GM21786 (cell line): ENCODE measurements around the gene FARP1.
"Not testable (repeated sequence)": the region's sequence is repeated elsewhere in the genome, so short reads cannot be mapped to it uniquely, and the experiment has no call there.

Experiments used
- ATAC-seq: cut with Tn5 transposase; IDR thresholded peaks from one replicate; pipeline ENCODE4 v1.9.1; 2021; ENCODE audit not compliant: unreplicated experiment

FARP1 gene

DNA sequence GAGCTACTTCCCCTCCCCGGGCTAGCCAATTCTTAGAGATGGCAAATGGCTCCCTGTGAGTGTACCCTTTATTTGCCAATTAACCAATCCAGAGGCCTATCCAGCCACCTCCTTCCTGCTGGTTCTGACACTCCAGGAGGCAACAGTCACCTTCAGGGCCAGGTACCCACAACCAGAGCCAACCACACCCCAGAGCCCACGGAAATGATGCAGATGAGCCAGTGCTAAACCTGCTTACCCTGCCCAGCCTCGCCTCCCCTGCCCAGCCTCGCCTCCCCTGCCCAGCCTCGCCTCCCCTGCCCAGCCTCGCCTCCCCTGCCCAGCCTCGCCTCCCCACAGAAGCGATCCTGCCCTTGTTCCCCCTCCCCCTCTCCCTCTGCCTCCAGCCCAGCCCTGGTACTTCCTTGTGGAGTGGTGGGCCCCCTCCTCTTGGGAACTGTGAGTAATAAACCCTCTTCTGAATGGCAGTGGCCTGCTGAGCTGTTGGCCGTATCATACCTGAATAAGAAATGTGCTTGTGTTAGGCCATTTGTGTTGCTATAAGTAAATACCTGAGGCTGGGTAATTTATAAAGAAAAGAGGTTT lies 207.9 kb downstream of the FARP1 start:
- no peak for ATAC-seq

DNA sequence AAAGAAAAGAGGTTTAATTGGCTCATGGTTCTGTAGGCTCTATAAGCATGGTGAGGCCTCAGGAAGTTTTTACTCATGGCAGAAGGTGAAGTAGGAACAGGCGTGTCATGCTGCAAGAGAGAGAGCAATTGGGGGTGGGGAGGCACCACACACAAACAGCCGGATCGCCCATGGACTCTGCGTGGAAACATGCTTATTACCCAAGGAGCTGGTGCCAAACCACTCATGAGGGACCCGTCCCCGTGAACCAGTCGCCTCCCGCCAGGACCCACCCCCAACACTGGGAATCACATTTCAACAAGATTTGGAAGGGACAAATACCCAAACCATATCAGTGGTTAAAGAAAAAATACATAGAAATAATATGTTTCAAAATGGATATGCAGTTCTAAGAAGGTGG lies 208.7 kb downstream of the FARP1 start:
- no peak for ATAC-seq

DNA sequence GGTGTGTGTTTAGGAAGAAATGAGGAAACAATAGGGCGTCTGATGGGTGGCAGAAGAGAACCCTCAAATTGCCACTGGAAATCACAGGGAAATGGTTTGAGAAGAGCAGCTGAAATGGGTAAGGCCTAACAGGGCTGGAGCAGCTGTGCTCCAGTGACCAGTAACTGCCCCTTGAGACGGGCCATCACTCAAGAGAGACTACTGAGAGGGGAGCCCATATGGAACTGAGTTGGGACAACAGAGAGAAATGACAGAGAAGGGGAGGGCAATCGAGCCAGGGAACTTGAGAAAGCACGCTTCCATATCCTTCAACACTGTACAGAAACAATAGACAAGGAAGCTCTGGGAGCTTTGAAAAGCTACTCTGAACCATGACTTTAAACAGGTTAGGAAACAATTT lies 209.3 kb downstream of the FARP1 start:
- ATAC-seq = no peak

DNA sequence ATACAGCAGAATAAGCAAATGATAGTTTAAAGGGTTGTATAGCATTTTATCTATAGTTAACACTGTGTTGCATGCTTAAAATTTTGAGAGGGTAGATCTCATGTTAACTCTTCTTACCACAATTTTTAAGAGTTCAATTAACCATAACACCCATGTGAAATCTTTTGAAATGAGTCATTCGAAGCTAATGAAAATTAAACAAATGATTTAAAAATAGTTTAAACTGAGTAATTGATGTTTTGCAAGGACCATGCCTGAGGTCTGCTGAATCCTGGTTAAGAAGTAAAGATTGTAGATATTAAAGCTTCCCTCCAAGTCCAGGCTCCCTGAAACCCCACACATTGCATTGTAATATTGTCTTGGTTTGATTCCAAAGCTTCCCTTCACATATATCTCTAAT lies 210.9 kb downstream of the FARP1 start:
- no peak for ATAC-seq

DNA sequence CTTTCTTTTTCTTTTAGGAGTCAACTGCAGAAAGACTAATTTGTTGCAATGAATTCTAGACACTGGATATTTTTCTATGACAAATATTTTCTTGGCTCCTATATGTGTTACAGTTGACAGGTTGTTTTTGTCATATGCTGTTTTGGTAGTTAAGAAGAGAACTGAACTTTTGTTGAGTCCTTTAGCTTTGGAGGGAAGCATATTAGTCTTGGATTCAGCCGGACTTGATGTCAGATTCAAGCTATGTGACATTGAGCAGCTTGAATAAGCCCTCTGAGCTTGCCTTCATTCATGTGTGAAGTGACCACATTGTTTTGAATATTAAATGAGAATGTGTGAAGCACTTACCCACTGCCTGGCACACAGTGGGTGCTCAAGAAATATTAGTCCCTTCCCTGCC lies 216.0 kb downstream of the FARP1 start:
- ATAC-seq = no peak

DNA sequence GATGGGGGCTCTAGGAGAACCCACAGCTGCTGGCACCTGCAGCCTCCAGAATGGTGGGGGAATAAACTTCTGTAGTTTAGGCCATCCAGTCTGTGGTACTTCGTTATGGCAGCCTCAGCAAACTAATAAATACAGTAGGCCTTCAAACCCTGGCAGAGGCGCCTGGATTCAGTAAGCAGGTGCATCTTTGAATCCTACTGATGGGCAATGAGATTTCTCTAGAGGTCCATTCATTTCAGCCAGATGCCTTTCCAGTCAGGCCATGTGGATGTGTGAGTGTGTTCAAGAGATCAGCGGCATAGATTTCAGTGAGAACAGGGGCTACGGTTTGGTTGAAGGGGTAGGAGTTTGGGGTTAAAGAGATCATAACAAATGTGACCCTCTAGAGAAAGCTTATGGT lies 217.7 kb downstream of the FARP1 start:
- ATAC-seq = no peak

DNA sequence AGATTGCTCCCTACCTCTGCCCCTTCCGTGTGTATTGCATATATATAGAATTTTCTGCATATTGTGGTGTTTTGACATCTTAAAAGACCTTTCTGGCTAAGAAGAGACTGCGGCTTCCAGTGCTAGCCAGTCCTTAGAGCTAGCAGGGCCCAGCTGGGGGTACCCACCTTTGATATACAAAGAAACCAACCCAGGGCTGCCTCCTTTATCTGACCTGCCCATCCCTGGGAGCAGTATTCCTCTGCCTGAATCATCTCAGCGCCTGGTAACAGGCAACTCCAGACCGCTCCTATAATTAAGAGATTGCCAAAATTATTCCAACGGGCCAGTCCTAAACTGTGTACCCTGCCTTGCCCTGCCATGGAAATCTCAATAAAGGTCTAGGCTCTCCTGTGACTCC lies 220.4 kb downstream of the FARP1 start:
- ATAC-seq = no peak

DNA sequence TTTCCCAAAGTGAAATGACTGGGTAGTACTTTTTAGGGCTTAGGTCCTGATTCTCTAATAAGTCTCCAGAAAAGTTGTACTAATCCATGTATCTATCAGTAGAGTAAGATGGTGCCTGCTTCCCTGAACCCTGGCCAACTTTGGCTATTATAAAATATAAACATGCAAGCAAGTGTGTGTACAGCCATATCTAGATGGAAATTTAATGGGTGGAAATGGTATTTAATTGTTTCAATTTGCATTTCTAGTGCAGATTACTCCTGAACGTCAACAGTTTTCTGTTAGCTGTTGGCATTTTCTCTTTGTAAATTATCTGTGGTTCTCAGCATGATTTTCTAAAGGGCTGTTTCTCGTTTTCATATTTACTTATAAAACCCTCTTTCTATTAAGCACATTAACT lies 221.3 kb downstream of the FARP1 start:
- no peak for ATAC-seq

DNA sequence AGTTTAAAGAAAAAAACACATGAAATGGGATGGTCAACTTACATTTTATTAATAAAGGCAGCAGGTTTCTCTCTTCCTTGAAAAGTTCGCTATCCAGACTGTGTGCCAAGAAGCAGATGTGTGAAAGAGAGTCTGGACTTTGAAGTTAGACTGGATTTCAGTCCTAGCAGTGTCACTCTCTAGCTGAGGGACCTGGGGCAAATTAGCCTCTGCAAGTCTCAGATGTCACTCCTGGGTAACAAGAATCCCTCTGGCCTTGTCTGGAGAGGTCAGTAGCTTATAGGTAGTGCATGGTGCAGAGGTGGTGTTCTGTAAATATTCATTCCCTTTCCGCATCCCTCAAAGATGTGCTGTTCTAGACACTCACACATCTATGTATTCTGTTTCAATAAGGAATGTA lies 221.8 kb downstream of the FARP1 start:
- ATAC-seq = no peak

DNA sequence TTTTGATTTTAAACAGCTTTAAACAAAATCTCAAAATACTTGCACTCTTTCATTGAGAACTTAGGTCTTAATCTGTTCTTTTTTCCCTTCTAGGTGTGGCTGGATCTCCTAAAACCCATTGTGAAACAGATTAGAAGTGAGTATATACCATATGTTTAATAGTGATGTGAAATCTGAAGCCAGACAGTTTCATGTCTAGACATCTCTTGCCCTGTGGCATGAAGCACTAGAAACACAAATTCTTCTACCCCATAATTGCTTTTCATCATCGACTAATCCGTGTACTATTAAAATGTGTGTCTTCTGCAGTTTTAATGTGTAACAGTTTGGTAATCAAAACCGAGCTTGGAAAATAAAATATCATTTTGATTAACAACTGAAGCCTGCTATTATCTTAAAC lies 222.4 kb downstream of the FARP1 start:
- ATAC-seq = no peak

DNA sequence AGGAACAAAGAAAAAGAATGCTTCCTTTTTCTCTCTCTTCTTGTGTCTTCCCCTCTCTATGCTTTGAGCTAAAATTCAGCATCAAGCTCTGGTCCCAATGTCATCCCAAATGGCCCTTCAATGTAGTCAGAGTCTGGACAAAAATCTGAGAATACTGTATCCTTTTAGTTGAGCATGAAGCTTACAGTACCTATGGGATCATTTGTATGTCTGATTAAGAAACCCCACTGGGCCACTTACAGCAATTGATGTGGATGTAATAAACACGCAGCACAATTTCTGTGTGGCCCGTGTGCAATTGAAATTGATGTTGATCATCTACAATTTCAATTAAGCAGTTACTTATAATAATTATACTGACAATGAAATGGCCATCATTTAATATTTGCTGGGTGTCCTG lies 223.1 kb downstream of the FARP1 start:
- no peak for ATAC-seq

DNA sequence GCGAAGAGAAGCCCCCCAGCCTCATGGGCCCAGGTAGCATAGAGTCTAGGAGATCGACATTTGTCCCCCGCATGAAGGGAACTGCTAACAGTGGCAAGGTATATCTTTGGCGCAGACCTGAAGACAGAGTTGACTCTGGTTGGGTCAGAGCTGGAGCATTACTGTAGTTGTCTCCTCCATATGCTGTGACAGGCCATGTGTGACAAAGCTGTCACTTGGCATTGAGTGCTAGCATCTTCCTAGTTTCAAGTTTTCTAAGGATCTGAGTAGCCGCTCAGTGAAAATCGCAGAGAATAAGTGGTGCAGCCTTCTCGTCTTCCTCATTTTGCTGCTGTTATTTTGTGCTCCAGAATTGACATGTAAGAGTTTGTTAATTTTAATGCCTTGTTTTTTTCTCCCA lies 223.5 kb downstream of the FARP1 start:
- no peak for ATAC-seq

DNA sequence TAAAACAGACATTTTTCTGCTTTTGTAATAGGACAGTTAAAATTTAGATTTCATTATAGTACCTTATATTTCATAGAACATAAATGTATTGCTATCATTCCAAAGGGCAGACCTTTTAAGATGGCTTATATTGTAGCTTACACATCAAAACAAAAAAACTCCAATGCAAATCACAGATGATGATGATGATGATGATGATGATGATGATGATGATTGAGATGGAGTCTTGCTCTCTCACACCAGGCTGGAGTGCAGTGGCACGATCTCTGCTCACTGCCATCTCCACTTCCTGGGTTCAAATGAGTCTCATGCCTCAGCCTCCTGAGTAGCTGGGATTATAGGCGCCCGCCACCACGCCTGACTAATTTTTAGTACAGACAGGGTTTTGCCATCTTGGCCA lies 224.1 kb downstream of the FARP1 start:
- no peak for ATAC-seq

DNA sequence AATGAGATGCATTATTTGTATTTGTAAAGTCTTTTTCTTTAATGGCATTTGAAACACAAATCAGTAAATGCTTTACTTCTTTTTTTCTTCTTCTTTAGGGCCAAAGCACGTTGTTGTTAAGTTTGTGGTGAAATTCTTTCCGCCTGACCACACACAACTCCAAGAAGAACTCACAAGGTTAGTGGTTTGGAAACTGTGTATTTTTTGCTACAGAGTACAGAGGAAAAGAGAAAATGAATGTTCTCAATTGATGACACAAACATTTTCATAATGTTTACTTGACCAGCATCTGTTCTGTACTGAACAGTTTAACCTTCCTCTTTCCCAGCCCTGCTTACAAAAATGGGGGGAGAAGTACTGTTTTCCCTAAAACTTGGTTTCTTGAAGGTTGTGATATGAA lies 225.1 kb downstream of the FARP1 start:
- ATAC-seq = no peak

DNA sequence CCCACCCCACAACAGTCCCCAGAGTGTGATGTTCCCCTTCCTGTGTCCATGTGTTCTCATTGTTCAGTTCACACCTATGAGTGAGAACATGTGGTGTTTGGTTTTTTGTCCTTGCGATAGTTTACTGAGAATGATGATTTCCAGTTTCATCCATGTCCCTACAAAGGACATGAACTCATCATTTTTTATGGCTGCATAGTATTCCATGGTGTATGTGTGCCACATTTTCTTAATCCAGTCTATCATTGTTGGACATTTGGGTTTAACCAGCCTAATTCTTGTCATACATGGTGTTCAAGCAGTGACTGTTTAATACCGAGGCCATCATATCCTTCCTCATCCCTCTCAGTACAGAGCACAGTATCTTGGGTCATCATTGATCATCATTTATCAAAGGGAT lies 226.6 kb downstream of the FARP1 start:
- ATAC-seq = not testable (repeated sequence)

DNA sequence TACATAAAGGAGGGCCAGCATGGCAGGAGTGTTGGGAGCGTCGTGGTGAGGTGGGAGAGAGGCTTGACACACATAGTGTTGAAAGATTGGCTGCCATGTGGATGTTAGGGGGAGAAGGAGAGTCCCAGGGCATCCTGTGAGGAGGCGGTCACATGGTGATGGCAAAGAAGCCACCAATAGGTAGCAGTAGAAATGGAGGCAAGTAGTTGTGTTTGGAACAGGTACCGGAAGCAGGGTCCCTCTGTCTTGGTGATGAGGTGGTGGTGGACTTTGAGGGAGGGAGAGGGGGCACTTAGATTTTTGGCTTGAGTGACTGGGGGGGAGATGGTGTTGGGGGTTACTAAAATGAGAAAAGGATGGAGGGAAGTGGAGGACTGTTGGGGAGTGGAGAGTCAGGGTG lies 227.4 kb downstream of the FARP1 start:
- ATAC-seq = no peak

DNA sequence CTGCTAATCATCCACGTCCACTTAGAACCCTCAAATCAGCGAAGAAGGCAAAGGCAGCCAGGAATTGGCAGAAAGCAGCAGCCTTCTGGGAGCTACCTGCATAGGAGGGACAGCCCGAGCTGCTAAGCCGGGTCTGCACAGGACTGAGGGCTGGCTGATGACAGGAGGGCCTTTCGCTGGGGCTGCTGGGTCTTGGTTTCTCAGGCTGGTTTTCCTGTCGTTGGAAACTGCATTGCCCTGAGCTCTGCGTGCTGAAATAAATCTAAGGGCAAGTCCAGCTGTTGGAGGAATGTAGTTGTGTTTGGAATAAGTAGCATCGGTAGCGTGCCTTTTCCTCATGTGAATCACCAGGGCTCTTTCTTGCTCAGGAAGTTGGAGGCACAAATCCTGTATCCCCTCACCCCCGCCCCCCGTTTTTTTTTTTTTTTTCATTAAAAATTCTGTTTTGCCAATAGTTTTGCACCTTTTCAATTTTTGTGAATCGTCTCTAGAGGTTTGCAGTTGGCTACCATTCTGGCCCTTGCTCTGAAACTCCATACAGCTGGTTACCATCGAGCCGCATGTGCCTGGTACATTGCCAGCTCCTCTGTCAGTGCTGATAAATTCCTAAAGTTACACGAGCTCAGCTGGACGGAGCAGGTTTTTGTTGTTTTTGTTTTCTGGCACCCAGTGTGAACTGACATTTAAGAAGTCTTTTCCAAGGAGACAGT lies 228.1 kb downstream of the FARP1 start:
- no peak for ATAC-seq

DNA sequence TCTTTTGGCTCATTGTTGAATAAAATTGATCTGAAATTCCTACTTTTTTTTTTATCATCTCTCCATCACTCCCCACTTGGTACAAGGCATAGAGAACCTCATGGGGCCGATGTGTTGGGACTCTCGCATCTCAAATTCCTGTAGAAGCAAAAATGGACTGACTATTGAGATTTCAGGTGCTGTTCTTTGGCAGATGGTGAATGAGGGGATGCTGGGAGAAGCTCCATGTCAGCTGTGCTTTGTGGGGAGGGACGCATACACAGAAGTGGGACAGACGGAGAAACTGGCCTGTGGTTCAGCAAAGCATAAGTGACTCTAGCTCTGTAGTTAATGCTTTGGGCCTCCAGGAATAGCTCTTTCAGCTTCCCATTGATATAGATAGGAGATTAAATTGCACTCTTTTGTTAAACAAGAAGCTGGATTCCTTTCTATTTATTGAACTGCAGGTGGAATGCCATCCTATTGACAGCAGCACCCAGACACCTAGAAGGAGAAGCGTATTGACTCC lies 228.7 kb downstream of the FARP1 start:
- ATAC-seq = no peak

DNA sequence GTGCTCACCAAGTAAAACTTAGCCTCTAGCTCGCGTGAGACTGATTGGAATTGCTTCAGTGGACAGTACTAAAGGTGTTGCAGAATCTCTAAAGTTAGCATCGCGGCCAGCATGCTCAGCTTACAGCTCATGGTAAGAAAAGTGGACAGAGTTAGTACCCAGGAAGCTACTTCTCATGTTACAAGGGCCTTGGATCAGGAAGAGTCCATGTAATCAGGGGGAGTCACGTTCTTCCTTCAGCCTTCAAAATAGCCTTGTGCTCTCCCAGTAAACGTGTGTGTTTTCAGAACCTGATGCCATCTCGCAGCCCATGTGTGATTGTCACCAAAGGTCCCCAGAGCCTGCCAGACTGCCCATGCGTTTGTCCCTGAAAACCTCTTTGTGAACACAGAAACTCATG lies 230.0 kb downstream of the FARP1 start:
- no peak for ATAC-seq

DNA sequence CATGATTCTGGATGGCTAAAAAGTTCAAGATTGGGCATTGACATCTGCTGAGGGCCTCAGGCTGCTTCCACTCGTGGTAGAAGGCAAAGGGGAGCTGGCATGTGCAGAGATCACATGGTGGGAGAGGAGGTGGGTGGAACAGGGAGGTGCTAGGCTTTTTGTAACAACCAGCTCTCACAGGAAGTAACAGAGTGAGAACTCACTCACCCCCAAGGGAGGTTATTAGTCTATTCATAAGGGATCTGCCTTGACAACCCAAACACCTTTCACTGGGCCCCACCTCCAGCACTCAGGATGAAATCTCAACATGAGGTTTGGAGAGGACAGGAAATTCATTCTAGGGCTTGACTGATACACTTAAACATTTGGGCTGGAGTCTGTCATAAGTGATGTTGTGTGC lies 231.9 kb downstream of the FARP1 start:
- ATAC-seq = no peak

DNA sequence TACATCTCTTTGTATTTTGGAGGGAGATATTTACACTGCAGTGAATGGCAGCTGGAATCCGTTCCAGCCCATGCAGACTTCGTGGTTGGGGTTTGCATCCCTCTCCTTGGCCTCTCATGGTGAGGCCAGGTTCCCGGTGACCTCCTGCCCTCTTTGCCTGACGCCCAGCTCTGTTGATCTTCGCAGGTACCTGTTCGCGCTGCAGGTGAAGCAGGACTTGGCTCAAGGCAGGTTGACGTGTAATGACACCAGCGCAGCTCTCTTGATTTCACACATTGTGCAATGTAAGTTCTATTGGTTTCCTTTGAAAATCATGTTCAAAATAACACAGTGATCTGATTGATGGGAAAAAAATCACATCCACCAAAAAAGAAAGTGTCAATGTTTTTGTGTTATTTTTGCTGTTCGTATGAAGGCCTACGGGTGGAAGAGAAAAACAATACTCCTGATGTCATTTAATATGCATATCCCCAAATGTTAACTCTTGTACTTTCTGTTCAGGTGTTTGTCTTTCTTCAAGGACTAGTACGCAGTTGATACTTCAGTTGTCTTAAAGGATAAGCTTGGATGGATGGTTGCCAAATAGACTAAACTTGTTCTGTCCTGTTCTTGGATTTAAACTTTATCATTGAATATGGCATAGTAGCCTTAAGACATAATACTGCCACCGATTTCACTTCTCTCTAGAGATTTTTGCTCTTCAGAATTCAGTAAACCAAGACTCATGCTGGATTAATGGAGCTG lies 234.9 kb downstream of the FARP1 start:
- ATAC-seq = no peak

DNA sequence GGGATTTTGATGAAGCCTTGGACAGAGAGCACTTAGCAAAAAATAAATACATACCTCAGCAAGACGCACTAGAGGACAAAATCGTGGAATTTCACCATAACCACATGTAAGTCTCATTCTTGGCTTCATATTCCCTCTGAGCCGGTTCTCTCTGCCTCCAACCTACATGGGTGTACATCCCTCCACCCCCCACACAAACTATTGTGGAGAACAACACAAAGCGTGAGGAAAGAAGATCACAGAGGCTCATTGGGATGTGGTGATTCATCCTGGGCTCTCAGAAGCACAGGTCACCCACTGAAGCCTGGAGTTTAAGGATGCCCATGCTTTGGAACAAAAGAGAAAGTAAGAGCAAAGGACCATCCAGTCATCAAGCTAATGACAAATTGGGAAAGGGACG lies 241.8 kb downstream of the FARP1 start:
- no peak for ATAC-seq
